Liver (tissue), 3 donors: Measurements from ENCODE around the gene MTRR.

Experiments
- ATF3 ChIP-seq: IDR thresholded peaks from 2 replicates; pipeline ENCODE4 v1.6.1; 2016; ENCODE audit warnings: antibody characterized with exemption
- CTCF ChIP-seq: fragments of 150-350 bp; IDR thresholded peaks from 2 replicates; pipeline ENCODE4 v1.5.1; 2017; ENCODE audit warnings: improper control_type of control experiment, low read depth, low read length; ENCODE audit not compliant: missing input control
- EGR1 ChIP-seq, 2 donors: IDR thresholded peaks; 2 replicates each; pipeline ENCODE4 v1.6.1; 2016 to 2018; ENCODE audit warnings: antibody characterized with exemption in 2 of 2, low read depth in 2 of 2
- FOXA1 ChIP-seq: IDR thresholded peaks from 2 replicates; pipeline ENCODE4 v1.6.1; 2016; ENCODE audit warnings: antibody characterized with exemption
- GABPA ChIP-seq, 2 donors: IDR thresholded peaks in 1 of 2; conservative IDR thresholded peaks in 1 of 2; 2 replicates each; pipeline ENCODE4 v1.6.1; 2016; ENCODE audit warnings: antibody characterized with exemption in 2 of 2, mild to moderate bottlenecking in 1 of 2, moderate library complexity in 1 of 2
- HNF4G ChIP-seq: IDR thresholded peaks from 2 replicates; pipeline ENCODE4 v1.6.1; 2016; ENCODE audit warnings: antibody characterized with exemption
- JUND ChIP-seq, 2 donors: IDR thresholded peaks; 2 replicates each; pipeline ENCODE4 v1.6.1; 2016; ENCODE audit warnings: antibody characterized with exemption in 2 of 2
- MAX ChIP-seq: IDR thresholded peaks from 2 replicates; pipeline ENCODE4 v1.6.1; 2016; ENCODE audit warnings: antibody characterized with exemption
- RAD21 ChIP-seq, 2 donors: IDR thresholded peaks; 2 replicates each; pipeline ENCODE4 v1.6.1; 2016; ENCODE audit warnings: antibody characterized with exemption in 2 of 2, mild to moderate bottlenecking in 2 of 2
- REST ChIP-seq: IDR thresholded peaks from 2 replicates; pipeline ENCODE4 v1.6.1; 2016; ENCODE audit warnings: antibody characterized with exemption, mild to moderate bottlenecking
- SP1 ChIP-seq: IDR thresholded peaks from 2 replicates; pipeline ENCODE4 v1.6.1; 2018; ENCODE audit warnings: antibody characterized with exemption, mild to moderate bottlenecking
- TAF1 ChIP-seq: conservative IDR thresholded peaks from 2 replicates; pipeline ENCODE4 v1.6.1; 2016; ENCODE audit warnings: antibody characterized with exemption, mild to moderate bottlenecking
- YY1 ChIP-seq: IDR thresholded peaks from 2 replicates; pipeline ENCODE4 v1.6.1; 2016; ENCODE audit warnings: antibody characterized with exemption, mild to moderate bottlenecking
- ZBTB33 ChIP-seq: IDR thresholded peaks from 2 replicates; pipeline ENCODE4 v1.6.1; 2016; ENCODE audit warnings: antibody characterized with exemption
- donor health status: healthy.
- donor health status: healthy.

- TF ChIP-seq CTCF = no peak
- no peak for TF ChIP-seq HNF4G
- TF ChIP-seq ZBTB33 = no peak
- TF ChIP-seq ATF3 = no peak
- no peak for TF ChIP-seq RAD21 (IDR thresholded peaks at IDR 0.05)
- TF ChIP-seq TAF1 = no peak
- TF ChIP-seq SP1 = no peak
- TF ChIP-seq GABPA (IDR thresholded peaks at IDR 0.05 in 1 of 2, conservative IDR thresholded peaks at IDR 0.05 in 1 of 2) = no peak
- TF ChIP-seq JUND (IDR thresholded peaks at IDR 0.05) = no peak
- TF ChIP-seq REST = no peak
- TF ChIP-seq FOXA1 = no peak
- TF ChIP-seq MAX = no peak
- TF ChIP-seq EGR1 (IDR thresholded peaks at IDR 0.05; ENCODE audit: low read depth in 2 of 2) = no peak
- TF ChIP-seq YY1 = no peak
These were observed 24.0 kb upstream of the MTRR start for GRCh38 chr5:7844901-7845300.
